Activated CD8-positive, alpha-beta memory T cell treated with anti-CD3 and anti-CD28 coated beads, Interleukin-2, amount 50 U/mL, for 24 hours (primary cell): ENCODE data around the gene AIG1.

Experiments used
- DNase-seq: peaks from one replicate; pipeline ENCODE4 v3.0.0-alpha.2; 2020; ENCODE audit errors: extremely low read depth

AIG1 gene

DNA sequence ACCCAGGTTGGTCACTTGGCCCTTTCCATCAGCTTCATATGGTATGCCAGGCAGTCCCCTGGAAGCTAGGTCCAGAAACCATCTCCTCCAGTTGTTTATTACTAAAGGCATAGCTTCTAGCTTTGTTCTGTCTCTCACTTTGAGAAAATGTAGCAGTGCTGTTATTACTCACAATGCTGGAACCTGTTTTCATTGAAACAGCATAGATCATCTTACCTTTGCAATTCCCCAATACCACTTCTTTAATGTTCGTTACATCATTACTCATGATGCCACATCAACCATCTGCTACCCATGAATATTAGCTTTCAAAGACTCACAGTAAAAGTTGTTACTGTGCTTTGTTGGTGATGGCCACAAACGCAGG is 301.5 kb downstream of the AIG1 start:
- DNase-seq: no peak

DNA sequence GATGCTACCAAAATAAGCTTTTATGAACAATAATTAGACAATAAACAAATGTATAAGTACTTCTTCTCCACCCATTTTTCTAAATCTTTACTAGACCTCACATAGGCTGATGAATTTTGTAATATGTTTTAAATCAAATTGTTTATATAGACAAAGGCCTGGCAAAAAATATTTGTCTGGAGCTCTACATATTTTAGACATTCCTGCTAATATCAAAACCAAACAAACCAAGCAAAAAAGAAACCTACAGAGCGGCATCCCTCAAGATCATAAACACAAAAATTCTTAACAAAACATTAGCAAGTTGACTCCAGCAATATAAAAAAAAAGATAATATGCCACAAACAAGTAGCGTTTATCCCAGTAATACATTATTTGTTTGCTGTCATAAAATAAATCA is 302.6 kb downstream of the AIG1 start:
- no peak for DNase-seq

DNA sequence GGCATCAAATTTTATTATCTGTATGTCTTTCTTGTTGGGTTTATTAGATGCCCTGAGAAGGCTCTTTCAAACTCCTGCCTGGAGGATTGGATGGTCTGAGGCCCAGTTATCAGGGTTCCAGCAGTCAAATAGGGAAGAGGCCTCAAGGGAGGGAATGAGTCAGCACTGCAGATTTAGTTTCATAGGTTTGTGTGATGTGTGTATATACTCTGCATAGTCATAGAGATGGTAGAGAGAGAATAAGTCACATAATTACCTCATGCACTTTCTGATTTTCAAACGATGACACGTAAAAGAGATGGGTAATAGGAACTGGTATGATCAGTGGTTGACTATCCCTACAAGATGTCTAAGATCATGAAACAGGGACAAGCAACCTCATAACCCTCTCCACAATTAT is 307.7 kb downstream of the AIG1 start:
- DNase-seq: no peak

DNA sequence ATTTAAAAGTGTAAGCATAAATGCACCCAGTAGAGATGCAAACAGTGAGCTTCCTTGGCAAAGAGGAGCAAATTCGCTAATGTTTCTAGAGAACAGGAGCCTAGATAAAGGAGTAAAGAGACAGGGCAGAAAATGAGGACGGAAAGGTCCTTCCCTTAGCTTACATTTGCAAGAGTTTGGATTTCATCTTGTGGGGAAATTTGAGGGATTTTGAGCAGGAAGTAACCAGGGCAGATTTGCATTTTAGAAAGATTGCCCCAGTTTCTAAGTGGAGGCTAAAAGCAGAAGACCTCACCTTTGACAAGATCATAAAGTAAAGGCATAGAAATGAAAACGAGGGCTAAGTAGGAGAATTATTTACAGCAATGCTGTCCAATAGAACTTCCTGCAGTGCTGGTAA is 309.3 kb downstream of the AIG1 start:
- no peak for DNase-seq

DNA sequence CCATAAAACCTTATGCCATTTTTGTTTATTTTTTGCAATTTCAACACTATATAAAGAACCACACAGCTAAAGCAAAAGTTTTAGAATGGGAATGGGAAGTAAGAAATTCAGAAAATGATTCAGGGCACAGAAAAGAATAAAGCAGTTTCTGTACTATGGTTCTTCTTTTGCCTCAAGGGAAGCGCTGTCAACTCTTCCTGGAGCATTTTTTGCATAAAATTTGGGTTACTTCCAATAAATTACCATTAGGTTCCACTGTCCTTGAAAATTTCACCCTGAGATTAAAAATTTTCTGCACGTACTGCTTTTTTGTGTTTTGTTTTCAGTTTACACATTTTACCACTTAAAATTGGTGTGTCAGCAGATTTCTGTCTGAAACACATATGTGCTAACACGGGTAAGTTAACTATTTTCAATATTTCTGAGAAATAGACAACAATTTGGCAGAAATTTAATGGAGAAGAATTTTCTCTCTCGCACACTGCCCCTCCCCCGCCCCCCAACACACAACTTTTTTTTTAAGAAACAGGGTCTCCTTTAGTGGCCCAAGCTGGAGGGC is 310.2 kb downstream of the AIG1 start:
- DNase-seq: no peak

DNA sequence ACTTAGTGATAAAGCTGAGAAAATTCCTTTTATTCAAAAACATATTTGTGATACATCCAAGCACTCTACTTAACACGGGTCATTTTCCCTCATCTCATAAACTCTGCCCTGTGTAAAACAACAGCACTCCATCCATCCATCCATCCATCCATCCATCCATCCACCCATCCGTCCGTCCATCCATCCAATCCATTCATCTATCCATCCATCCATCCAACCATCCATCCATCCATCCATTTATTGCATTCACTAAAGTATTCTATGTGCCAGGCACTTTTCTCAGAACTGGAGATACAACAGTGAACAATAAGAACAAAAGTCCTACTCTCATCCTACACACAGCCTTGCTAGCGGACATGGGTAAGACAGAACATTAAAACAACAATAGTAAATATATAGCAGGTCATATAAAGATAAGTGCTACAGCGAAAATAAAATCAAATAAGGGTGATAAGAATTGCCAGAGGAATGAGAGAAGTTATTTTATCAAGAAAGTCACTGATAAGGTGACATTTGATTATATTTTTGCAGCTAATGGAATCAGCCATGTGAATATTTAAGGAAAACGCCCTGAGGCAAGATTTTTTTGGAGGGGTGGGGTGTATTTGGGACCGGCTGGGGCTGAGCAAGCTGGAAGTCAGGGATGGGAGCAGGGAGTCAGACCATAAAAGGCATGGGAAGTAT is 311.7 kb downstream of the AIG1 start:
- DNase-seq: no peak

DNA sequence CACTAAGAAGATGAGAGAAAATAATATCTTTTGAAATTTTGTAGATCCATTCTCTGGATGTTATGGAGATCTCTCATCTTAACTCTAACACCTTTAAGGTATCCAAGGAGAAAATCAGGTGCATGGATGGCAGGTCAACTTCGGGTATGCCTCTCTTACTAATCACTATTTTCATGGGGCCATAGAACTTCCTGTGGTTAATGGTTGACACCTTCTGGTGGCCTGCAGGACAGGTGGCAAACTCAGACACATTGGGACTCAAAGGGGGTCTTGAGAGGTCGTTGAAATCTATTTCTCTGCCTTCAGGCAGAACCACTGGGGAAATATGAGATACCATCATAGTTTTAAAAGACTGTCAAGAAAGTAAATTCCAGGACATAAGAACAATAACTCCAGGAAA is 313.3 kb downstream of the AIG1 start:
- no peak for DNase-seq

DNA sequence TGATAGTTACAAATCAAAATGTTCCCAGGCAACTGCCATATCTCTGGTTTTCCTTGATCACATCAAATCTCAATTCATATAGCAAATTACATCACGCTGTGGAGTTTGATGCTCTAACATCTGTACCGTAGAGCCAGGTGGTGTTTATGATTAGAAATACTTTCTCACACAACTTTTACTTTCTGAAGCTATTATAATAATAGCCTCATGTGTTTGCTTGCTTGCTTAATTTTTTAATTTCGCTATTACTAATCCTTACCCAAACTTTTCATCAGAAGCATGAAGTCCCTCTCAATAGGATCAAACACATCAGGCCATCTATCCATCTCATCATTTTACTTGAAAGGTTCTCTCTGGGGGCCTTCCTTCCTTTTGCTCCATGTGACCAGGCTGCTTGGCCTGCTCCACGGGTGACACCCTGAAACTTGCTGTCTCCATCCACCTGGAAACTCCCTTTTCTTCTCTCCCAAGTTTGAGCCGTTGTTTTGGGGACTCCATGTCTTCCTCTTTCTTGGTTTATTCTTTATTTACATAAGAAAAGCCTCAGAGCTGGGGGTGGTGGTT is 314.4 kb downstream of the AIG1 start:
- DNase-seq: no peak

DNA sequence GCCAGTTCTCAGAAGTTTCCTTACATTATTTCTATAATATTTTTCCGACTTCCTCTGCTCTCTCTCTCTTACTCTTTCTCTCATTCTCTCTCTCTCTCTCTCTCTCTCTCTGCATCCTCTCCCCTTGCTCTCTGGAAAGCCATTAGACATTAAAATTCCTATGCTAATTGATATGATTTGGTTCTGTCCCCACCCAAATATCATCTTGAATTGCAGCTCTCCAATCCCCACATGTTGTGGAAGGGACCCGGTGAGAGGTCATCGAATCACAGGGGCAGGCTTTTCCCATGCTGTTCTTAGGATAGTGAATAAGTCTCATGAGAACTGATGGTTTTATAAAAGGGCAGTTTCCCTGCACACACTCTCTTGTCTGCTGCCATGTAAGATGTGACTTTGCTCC is 315.7 kb downstream of the AIG1 start:
- no peak for DNase-seq

DNA sequence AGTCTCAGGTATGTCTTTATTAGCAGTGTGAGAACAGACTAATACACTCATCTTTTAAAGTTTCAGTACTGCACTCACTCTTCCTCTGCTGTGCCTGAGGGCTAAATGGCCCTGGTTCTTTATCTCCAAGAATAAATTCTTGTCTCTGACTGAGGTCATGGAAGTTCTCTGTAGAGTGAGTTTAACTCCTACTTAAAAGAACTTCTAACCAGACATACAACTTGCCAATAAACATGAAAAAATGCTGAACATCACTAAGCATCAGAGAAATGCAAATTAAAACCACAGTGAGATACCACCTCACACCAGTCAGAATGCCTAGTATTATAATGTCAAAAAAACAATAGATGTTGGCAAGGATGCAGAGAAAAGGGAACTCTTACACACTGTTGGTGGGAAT is 316.2 kb downstream of the AIG1 start:
- no peak for DNase-seq

DNA sequence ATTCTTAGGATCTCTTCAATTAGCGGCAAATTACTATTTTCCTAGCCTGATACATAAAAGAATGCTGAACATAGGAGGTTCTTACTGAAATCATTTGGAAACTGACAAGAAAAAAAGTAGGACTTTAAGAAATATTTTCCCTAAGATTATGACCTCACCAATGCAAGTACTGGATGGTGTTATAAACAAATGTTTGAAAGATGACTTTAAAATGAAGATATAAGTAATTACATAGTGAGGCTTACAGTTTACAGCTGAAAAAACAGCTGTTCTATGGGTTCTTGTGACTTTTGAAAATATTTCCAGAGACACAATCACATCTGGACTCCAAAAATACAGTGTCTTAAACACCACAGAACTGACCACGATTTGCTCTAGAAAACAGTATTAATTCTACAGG is 324.9 kb downstream of the AIG1 start:
- DNase-seq: no peak

DNA sequence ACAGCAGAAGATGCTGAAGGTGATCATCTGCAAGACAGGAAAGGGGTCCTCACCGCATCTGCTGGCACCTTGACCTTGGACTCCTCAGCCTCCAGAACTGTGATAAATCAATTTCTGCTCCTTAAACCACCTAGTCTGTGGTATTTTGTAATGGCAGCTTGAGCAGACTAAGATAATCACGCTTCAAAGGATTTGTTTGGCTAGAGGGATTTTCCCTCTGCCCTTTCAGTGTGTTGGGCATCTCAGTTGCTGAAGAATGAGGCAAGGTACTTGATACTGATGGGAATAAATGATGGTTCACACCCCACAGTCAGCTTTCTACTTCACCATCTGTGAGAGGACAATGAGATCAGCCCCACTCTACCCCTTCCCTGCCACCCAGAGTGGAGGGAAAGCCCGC is 329.6 kb downstream of the AIG1 start:
- no peak for DNase-seq
